ENCODE results near the gene CDC25B.

The CDC25B gene
- 46.8 to 346 (median 185) reads per million in 9 experiments for total RNA-seq

DNA sequence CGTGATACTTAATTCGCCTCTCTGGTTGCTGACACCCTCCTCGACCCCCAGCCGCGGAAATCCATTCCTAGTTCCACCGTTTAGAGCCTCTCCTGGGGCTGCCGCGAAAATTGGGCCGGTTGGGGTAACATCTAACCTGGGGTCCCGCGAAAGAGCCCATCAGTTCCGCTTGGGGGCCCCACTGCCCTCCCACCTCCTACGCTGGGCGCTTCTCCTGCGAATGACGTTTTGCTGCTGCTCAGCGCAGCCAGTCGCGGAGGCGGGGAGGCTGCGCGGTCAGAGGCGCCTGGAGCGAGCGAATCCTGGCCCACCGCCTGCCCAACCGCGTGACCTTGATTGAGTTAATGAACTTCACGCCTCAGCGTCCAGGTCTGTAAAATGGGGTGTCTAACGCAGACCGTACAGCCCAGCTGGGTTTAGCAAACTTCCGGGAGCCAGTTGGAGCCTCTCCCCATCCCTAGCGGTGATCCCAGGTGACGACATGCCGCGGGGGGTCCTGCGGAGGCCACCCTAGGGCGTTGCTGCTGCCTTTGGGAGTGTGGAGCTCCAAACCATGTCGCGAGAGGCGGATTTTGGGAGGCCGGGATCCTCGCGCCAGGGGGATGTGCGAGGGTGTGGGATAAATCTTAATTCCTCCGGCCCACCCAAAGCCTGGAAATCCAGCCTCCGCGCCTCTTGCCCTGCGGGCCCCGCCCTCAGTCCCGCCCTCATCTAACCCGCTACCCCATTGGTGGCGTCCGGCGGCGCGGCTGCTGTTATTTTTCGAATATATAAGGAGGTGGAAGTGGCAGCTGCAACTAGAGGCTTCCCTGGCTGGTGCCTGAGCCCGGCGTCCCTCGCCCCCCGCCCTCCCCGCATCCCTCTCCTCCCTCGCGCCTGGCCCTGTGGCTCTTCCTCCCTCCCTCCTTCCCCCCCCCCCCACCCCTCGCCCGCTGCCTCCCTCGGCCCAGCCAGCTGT, at the start of gene CDC25B:
Gene CDC25B, plus strand, starts transcription at position 800 of the 958 bp plus-strand sequence. CDS start 222 bp downstream, outside the sequence.
- peak; percentile 82 for ATAC-seq (replicated peaks)
- peak; percentile 80 to 85 (median 84) for DNase-seq
- H3K4me3 Mint-ChIP-seq = peak within 1 kb of the TSS; percentile 99 to 100
- H3K9me3 Mint-ChIP-seq = no peaks in the 10 kb centered on the region
- H3K36me3 Mint-ChIP-seq (ENCODE audit: insufficient read depth) = peaks cover 53% of the 10 kb centered on the region
- peak within 1 kb of the TSS; percentile 95 to 97 for H3K27ac Mint-ChIP-seq
- peaks cover 39 to 41% of the 10 kb centered on the region in 2 donors for H3K4me1 Mint-ChIP-seq (ENCODE audit: low read depth in 2 of 2)
- H3K27me3 Mint-ChIP-seq = no peaks in the 10 kb centered on the region

DNA sequence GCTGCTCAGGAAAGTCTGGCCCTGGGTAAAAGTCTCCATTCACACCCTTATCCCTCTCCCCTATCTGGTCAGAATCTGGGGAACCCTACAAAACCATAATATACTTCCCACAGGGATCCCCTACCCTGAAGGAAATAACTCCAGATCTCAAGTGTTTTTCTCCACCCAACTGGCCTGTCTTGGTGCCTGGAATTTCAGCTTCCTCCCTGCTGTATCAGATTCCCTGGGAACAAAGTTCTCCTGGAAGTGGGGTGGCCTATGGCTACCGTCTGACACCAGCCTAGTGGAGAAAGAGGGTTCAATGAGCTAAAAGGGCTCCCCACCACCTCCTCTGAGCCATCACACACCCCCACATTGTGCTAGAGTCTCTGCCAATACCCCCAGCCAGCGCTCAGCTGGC, 48.6 kb upstream of the CDC25B start:
- no peak overlapping the region for H3K4me3 Mint-ChIP-seq
- H3K27me3 Mint-ChIP-seq = peaks cover 6 to 28% of the 10 kb centered on the region in 2 donors
- no peak for ATAC-seq (replicated peaks)
- H3K27ac Mint-ChIP-seq = no peak overlapping the region
- H3K9me3 Mint-ChIP-seq = no peaks in the 10 kb centered on the region
- no peak for DNase-seq
- H3K4me1 Mint-ChIP-seq (ENCODE audit: low read depth in 2 of 2) = peaks cover 4 to 11% of the 10 kb centered on the region in 2 donors
- peaks cover 3% of the 10 kb centered on the region for H3K36me3 Mint-ChIP-seq (ENCODE audit: insufficient read depth)

GRCh38 chr20:3748073-3748472, 48.0 kb upstream of the CDC25B start:
- DNase-seq = no peak
- H3K4me3 Mint-ChIP-seq = no peak overlapping the region
- H3K4me1 Mint-ChIP-seq (ENCODE audit: low read depth in 2 of 2) = peaks cover 4 to 11% of the 10 kb centered on the region in 2 donors
- peaks cover 6 to 28% of the 10 kb centered on the region in 2 donors for H3K27me3 Mint-ChIP-seq
- no peaks in the 10 kb centered on the region for H3K9me3 Mint-ChIP-seq
- peaks cover 3% of the 10 kb centered on the region for H3K36me3 Mint-ChIP-seq (ENCODE audit: insufficient read depth)
- no peak for ATAC-seq (replicated peaks)
- no peak overlapping the region for H3K27ac Mint-ChIP-seq

DNA sequence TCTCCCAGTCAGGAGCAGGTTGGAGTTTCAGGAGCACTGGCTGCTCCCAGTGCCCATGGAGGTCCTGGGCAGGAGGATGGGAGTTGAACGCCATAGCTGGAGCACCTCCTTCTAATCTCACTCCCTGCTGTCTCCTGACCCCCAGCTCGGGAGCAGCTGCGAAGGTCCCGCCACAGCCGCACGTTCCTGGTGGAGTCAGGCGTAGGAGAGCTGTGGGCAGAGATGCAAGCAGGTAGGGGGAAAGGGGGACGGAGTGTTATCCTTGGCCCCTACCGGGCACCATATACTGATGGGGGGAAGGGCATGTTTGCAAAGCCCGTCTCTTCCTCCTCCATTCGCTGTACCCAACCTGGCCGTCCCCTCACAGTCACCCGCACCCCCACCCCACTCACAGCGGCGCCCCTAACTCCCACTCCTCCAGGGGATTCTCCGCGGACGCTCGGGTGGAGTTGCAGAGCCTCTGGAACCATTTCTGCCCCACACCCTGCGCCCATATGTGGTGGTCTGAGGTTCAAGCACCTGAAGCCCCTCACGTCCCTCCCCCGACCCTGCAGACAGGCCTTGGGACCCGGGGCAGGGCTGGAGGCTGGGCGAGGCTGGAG, 46.9 kb upstream of the CDC25B start:
- Mint-ChIP-seq H3K36me3 (ENCODE audit: insufficient read depth) (peaks cover 3% of the 10 kb centered on the region), H3K4me3 (no peak overlapping the region), H3K27me3 (peaks cover 6 to 28% of the 10 kb centered on the region in 2 donors), H3K27ac (no peak overlapping the region), H3K9me3 (no peaks in the 10 kb centered on the region), H3K4me1 (ENCODE audit: low read depth in 2 of 2) (peaks cover 4 to 11% of the 10 kb centered on the region in 2 donors)
- DNase-seq (no peak), ATAC-seq (replicated peaks) (no peak)

DNA sequence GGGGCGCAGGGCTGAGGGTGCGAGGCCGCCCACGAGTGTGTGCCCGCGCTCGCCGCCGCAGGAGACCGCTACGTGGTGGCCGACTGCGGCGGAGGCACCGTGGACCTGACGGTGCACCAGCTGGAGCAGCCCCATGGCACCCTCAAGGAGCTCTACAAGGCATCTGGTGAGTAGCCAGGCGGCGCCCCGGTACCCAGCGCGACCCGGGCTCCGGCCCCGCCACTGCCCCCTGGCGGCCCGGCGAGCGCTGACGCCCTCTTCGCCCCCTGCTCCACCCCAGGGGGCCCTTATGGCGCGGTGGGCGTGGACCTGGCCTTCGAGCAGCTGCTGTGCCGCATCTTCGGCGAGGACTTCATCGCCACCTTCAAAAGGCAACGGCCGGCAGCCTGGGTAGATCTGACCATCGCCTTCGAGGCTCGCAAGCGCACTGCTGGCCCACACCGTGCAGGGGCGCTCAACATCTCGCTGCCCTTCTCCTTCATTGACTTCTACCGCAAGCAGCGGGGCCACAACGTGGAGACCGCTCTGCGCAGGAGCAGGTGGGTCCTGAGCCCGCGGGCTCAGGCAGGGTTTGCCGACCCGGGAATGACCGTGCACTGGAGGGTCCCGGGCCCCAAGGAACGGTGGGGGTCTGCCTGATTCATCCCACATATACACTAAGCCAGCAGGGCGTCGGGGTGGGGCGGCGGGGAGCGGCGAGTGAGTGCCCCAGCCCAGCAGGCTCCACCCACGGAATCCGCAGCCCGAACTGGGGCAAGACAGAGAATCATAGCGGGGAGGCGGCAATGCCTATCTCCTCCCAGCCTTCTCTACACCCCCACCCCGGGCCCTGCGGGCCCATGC, 46.2 kb upstream of the CDC25B start:
- Mint-ChIP-seq H3K36me3 (ENCODE audit: insufficient read depth) (peaks cover 3% of the 10 kb centered on the region), H3K27ac (no peak overlapping the region), H3K9me3 (no peaks in the 10 kb centered on the region), H3K4me3 (no peak overlapping the region), H3K4me1 (ENCODE audit: low read depth in 2 of 2) (peaks cover under 1 to 8% of the 10 kb centered on the region in 2 donors), H3K27me3 (peaks cover 6 to 28% of the 10 kb centered on the region in 2 donors)
- DNase-seq (peak in 2 of 3 experiments; percentile 24 to 49), ATAC-seq (replicated peaks) (peak; percentile 39)

GRCh38 chr20:3751305-3751674, 44.8 kb upstream of the CDC25B start:
- H3K4me3 Mint-ChIP-seq = peak overlapping the region in 1 of 2 donors; percentile 23
- ATAC-seq (replicated peaks) = no peak

GRCh38 chr20:3751675-3752385, 44.3 kb upstream of the CDC25B start:
- H3K4me3 Mint-ChIP-seq = peak overlapping the region in 1 of 2 donors; percentile 69
- H3K9me3 Mint-ChIP-seq = no peaks in the 10 kb centered on the region
- H3K4me1 Mint-ChIP-seq (ENCODE audit: low read depth in 2 of 2) = peaks cover 0 to 3% of the 10 kb centered on the region in 2 donors
- H3K36me3 Mint-ChIP-seq (ENCODE audit: insufficient read depth) = peaks cover 3% of the 10 kb centered on the region
- DNase-seq = peak in 2 of 3 experiments; percentile 27 to 32
- H3K27ac Mint-ChIP-seq = no peak overlapping the region
- ATAC-seq (replicated peaks) = peak; percentile 57
- peaks cover 6 to 23% of the 10 kb centered on the region in 2 donors for H3K27me3 Mint-ChIP-seq

More at GRCh38 chr20:3751305-3751674, 44.8 kb upstream of the CDC25B start:
- Mint-ChIP-seq H3K27me3 (peaks cover 6 to 28% of the 10 kb centered on the region in 2 donors), H3K36me3 (ENCODE audit: insufficient read depth) (peaks cover 3% of the 10 kb centered on the region), H3K9me3 (no peaks in the 10 kb centered on the region), H3K27ac (no peak overlapping the region), H3K4me1 (ENCODE audit: low read depth in 2 of 2) (peaks cover 0 to 3% of the 10 kb centered on the region in 2 donors)
- no peak for DNase-seq

GRCh38 chr20:3752386-3752759, 43.7 kb upstream of the CDC25B start:
- Mint-ChIP-seq H3K4me1 (ENCODE audit: low read depth in 2 of 2) (peaks cover 0 to 3% of the 10 kb centered on the region in 2 donors), H3K36me3 (ENCODE audit: insufficient read depth) (peaks cover 3% of the 10 kb centered on the region), H3K4me3 (peak overlapping the region in 1 of 2 donors; percentile 69), H3K27me3 (peaks cover 3 to 18% of the 10 kb centered on the region in 2 donors), H3K9me3 (no peaks in the 10 kb centered on the region), H3K27ac (no peak overlapping the region)
- ATAC-seq (replicated peaks) (no peak), DNase-seq (no peak)

DNA sequence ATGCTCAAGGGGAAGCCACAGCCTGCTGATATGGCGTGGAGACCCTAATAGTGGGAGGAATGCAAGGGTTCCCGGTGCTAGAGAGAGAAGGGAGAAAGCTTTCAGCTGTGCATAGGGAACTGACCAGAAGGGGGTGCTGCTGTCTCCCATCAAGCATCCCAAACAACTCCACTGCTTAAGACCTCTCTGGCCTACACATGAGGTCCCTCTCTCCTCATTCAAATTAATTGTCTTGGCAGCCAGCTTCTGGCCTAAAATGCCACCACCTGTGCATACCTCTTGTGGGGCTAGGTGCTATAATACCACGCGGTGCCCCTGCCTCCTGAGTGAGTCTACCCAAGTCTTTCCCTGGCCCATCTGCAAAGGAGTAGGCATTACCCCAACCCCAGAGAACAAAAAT, 43.0 kb upstream of the CDC25B start:
- Mint-ChIP-seq H3K4me1 (ENCODE audit: low read depth in 2 of 2) (peaks cover 0 to 3% of the 10 kb centered on the region in 2 donors), H3K4me3 (peak overlapping the region in 1 of 2 donors; percentile 69), H3K27me3 (peaks cover 0 to 10% of the 10 kb centered on the region in 2 donors), H3K36me3 (ENCODE audit: insufficient read depth) (peaks cover 3% of the 10 kb centered on the region), H3K27ac (no peak overlapping the region), H3K9me3 (no peaks in the 10 kb centered on the region)
- ATAC-seq (replicated peaks) = peak; percentile 71
- peak; percentile 51 to 61 (median 54) for DNase-seq

DNA sequence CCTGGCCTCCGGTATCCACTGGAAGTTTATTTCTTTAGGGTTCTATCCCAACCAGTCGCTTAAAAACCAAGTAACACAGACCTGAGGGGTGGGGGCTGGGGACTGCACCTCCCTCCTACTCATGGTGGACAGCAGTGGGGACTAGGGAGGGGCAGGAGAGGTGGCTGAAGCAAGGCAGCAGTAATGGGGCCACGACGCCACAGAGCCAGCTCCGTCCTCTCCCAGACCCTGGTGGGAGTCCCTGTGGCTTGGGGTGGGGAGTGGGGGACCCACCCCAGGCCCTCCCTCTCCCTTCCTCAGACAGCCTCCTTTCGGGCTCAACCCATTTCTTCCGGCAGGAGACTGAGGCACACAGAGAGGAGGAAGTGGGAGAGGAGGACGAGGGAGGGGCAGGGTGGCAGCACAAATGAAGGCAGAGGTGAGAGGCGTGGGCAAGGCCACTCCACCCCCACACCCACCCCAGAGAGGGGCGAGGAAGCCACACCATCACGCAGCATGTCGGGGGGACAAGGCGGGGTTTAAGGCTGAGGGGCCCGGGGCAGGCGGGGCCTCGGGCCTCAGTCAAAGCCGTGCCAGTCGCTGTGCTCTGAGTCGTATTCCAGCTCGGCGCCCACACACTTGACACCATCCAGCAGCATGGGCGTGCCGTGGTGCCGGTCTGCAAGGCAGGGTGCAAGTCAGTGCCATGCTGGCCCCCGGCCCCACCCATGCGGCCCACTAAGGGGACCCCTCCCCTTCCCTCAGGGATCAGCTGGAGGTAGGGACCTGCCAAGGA, 42.4 kb upstream of the CDC25B start:
- peaks cover 4% of the 10 kb centered on the region for H3K36me3 Mint-ChIP-seq (ENCODE audit: insufficient read depth)
- peaks cover 0 to 4% of the 10 kb centered on the region in 2 donors for H3K27me3 Mint-ChIP-seq
- DNase-seq = no peak
- no peaks in the 10 kb centered on the region for H3K9me3 Mint-ChIP-seq
- no peak overlapping the region for H3K27ac Mint-ChIP-seq
- H3K4me1 Mint-ChIP-seq (ENCODE audit: low read depth in 2 of 2) = peaks cover 0 to 3% of the 10 kb centered on the region in 2 donors
- no peak for ATAC-seq (replicated peaks)
- no peak overlapping the region for H3K4me3 Mint-ChIP-seq

DNA sequence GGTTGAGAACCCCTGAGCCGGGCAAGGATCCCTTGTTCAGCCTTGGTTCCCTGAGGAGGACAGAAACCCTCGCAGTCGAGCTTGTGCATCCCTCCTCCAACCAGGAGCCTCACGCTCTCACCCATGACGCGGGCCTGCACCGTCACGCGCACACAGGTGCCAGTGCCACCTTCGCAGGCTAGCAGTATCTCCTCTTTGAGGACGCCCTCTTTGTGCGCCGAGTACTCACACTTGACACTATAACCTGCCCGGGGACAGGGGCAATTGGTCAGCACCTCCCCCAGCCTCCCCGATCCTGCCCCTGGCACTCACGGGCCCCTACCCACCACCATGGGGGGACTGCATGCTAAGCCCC, 41.9 kb upstream of the CDC25B start:
- Mint-ChIP-seq H3K27ac (no peak overlapping the region), H3K9me3 (no peaks in the 10 kb centered on the region), H3K4me1 (ENCODE audit: low read depth in 2 of 2) (peaks cover 0 to 3% of the 10 kb centered on the region in 2 donors), H3K27me3 (no peaks in the 10 kb centered on the region), H3K36me3 (ENCODE audit: insufficient read depth) (peaks cover 7% of the 10 kb centered on the region), H3K4me3 (no peak overlapping the region)
- DNase-seq = no peak
- ATAC-seq (replicated peaks) = no peak

GRCh38 chr20:3755269-3755668, 40.8 kb upstream of the CDC25B start:
- DNase-seq (no peak), ATAC-seq (replicated peaks) (no peak)
- H3K4me3 Mint-ChIP-seq = no peak overlapping the region
- H3K36me3 Mint-ChIP-seq (ENCODE audit: insufficient read depth) = peaks cover 7% of the 10 kb centered on the region
- H3K27me3 Mint-ChIP-seq = no peaks in the 10 kb centered on the region
- H3K4me1 Mint-ChIP-seq (ENCODE audit: low read depth in 2 of 2) = peaks cover 4 to 7% of the 10 kb centered on the region in 2 donors
- no peak overlapping the region for H3K27ac Mint-ChIP-seq
- H3K9me3 Mint-ChIP-seq = no peaks in the 10 kb centered on the region
